ENCODE results near the gene SNUPN.
"Not testable (repeated sequence)": the region's sequence is repeated elsewhere in the genome, so short reads cannot be mapped to it uniquely, and the experiment has no call there.

The SNUPN gene

DNA sequence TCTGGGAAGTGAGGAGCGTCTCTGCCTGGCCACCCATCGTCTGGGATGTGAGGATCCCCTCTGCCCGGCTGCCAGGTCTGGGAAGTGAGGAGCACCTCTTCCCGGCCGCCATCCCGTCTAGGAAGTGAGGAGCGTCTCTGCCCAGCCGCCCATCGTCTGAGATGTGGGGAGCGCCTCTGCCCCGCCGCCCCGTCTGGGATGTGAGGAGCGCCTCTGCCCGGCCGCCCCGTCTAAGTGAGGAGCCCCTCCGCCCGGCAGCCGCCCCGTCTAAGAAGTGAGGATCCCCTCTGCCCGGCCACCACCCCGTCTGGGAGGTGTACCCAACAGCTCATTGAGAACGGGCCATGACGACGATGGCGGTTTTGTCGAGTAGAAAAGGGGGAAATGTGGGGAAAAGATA lies 66.6 kb downstream of the SNUPN start:
- not testable (repeated sequence) for H3K9me3 ChIP-seq (ENCODE audit: control insufficient read depth, insufficient read depth, low read length); H3K27me3 ChIP-seq (ENCODE audit: control insufficient read depth, insufficient read depth, low read length); H3K4me1 ChIP-seq (ENCODE audit: control insufficient read depth, insufficient read depth, low read length); H3K36me3 ChIP-seq (ENCODE audit: control insufficient read depth, insufficient read depth, low read length); H3K4me3 ChIP-seq (ENCODE audit: low read length); DNase-seq (ENCODE audit: low read depth, low spot score); H3K27ac ChIP-seq (ENCODE audit: low read length)
- no CpG with 5 or more reads among the region's 28 CpGs for WGBS (ENCODE audit: insufficient coverage, insufficient read length)

DNA sequence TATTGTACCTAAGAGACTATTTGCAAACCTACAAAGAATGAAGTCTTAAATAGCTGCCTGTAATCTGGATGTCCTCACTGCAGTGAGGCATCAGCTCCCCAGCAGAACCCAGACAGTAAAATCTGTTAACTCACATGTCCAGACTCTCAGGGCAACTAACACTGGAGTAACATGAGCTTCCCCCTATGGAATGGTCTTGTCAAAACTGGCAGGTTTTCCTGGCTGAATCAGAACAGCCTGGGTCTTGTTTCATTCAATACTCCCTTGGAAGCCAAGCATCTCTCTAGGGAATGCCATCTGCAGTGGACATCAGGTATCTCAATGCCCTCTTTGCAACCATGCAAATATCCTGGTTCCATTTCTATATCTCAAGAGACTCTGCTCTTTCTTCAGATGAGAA lies 70.8 kb downstream of the SNUPN start:
- H3K36me3 ChIP-seq (ENCODE audit: control insufficient read depth, insufficient read depth, low read length), result no peaks in the 10 kb centered on the region
- H3K9me3 ChIP-seq (ENCODE audit: control insufficient read depth, insufficient read depth, low read length), result no peaks in the 10 kb centered on the region
- H3K4me1 ChIP-seq (ENCODE audit: control insufficient read depth, insufficient read depth, low read length), result no peaks in the 10 kb centered on the region
- no peak overlapping the region for H3K4me3 ChIP-seq (ENCODE audit: low read length)
- H3K27ac ChIP-seq (ENCODE audit: low read length), result no peak overlapping the region
- no peaks in the 10 kb centered on the region for H3K27me3 ChIP-seq (ENCODE audit: control insufficient read depth, insufficient read depth, low read length)
- DNase-seq (ENCODE audit: low read depth, low spot score), result no peak

DNA sequence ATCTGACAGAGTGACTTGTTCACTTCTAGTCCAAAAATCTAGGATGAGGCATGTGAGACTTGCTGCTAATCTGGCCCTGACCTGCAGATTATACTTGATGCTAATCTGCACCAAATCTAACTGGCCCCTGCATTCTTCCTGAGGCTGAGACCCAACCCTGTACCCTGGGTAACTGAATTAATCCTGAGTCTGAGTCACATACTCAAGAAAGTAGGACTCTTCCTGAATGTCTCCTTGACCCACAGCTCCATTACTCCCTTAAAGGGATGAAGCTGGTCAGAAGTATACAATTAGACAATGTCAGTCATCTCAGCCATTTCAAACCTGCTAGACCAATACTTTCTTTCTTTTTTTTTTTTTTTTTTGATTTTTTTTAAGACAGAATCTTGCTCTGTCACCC lies 71.9 kb downstream of the SNUPN start:
- Histone ChIP-seq H3K27ac (ENCODE audit: low read length) (no peak overlapping the region), H3K27me3 (ENCODE audit: control insufficient read depth, insufficient read depth, low read length) (no peaks in the 10 kb centered on the region), H3K4me1 (ENCODE audit: control insufficient read depth, insufficient read depth, low read length) (no peaks in the 10 kb centered on the region), H3K36me3 (ENCODE audit: control insufficient read depth, insufficient read depth, low read length) (no peaks in the 10 kb centered on the region), H3K4me3 (ENCODE audit: low read length) (no peak overlapping the region), H3K9me3 (ENCODE audit: control insufficient read depth, insufficient read depth, low read length) (no peaks in the 10 kb centered on the region)
- DNase-seq (ENCODE audit: low read depth, low spot score), result no peak

DNA sequence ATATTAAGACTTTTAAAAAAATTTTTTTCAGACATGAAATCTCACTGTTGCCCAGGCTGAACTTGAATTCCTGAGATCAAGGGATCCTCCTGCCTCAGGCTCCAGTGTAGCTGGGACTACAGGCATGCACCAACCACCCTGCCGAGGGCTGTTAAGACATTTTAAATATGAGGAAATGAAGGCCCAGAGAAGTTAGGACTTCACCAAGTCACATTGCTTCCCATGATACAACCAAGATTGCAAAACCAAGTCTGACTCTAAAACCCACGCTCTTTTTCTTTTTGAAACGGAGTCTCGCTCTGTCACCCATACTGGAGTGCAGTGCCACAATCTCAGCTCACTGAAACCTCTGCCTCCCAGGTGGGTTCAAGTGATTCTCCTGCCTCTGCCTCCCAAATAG lies 74.4 kb downstream of the SNUPN start:
- no CpG with 5 or more reads among the region's 4 CpGs for WGBS (ENCODE audit: insufficient coverage, insufficient read length)
- no peak for DNase-seq (ENCODE audit: low read depth, low spot score)
- Histone ChIP-seq H3K36me3 (ENCODE audit: control insufficient read depth, insufficient read depth, low read length) (no peaks in the 10 kb centered on the region), H3K27ac (ENCODE audit: low read length) (no peak overlapping the region), H3K4me3 (ENCODE audit: low read length) (no peak overlapping the region), H3K4me1 (ENCODE audit: control insufficient read depth, insufficient read depth, low read length) (no peaks in the 10 kb centered on the region), H3K9me3 (ENCODE audit: control insufficient read depth, insufficient read depth, low read length) (no peaks in the 10 kb centered on the region), H3K27me3 (ENCODE audit: control insufficient read depth, insufficient read depth, low read length) (no peaks in the 10 kb centered on the region)

Measured in iPS DF 6.9 (cell line).